DMS 273 treated with DMSO at 0.1 percent for 48 hours (cell line): ENCODE measurements around the gene HINT2.

Experiments
- DNase-seq: peaks from one replicate; lab custom pipeline; 2025; lab: John Stamatoyannopoulos, UW

HINT2 gene

DNA sequence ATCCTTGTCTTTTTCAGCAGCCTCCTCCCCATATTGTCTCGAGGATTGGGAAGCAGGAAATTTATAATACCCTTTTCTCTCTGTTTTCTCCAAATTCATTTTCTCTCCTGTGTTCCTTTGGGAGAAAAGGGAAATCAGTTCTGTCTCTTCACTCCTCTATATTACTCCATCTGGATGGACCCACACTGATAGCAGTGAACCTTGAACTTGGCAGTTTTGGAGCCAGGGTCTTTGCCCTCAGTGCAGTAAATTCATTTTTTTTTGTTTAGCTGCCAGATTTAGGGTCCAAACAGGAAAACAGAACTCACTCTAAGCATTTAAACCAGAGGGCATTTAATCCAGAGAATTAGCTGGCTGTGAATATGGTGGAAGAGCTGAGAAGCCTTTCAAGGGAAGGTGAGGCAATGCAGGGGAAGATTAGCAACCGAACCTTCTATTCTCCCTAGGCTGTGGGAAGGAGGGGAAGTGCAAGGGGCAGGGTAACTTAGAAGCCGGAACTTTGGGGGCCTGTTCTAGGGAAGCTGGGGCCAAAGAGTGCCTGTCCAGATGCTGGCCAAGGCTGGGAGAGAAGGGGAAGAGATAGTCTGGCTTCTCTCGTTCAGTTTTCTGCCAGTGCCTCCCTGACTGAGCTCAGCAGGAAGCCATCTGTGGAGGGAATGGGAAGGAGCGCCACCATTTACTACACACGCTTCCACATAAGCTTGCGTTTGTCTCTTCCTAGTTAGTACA, 39.8 kb downstream of the HINT2 start:
- peak; percentile 43 for DNase-seq

DNA sequence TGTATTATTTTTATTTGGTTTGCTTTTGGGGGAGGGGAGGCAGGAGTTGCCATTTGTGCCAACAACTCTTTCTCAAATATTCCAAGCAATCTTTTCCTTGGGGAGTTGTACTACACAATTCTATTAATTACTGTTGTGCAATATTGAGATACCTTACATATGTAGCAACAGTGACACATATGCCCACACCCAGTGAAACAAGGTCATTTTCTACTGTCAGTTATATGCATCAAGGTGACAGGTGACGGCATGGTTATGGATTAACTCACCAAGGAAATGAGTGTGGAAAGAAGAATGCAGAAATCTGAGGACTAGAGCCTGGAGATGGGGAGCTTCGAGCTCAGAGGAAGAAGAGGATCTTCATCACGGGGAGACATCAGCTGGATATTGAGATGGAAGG, 42.9 kb downstream of the HINT2 start:
- DNase-seq = no peak

DNA sequence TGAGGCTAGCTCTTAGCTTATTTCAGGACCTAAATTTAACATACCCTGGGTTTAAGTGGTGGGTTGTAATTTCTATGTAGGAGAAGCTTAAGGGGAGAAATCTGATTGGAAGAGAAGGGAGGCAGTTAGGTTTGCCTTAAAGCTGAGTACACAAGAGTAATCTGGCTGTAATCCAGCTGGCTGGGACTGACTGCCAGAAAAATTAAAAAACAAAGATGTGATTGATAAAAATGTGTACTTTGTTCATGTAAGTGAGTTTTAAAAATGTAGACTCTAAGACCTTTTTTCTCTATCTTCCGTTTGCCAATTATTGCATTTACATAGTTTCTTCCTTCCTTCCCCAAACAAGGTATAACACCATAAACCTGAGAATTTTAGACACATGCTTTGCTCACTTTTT, 43.3 kb downstream of the HINT2 start:
- DNase-seq = no peak

- no peak for DNase-seq
These were observed 43.8 kb downstream of the HINT2 start for GRCh38 chr9:35771075-35771433.

GRCh38 chr9:35769763-35770162, 45.1 kb downstream of the HINT2 start:
- no peak for DNase-seq

DNA sequence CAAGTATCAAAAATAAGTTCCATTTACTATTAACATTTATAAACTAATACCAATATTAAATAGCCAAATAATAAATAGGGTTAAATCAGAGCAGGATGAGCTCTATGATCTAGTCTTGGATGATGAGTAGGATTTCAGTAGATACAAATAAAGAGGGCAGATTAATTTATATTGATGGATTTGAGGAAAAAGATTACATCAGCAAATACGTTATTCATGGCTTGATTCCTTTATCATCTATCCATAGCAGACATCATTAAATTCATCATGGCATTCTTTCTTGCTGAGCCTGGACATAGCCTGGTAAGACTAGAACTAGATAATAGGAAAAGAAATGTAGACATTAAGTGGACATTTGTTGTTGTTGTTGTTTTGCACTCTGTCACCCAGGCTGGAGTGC, 47.4 kb downstream of the HINT2 start:
- no peak for DNase-seq

- no peak for DNase-seq
These were observed 47.8 kb downstream of the HINT2 start for GRCh38 chr9:35766997-35767396.

- DNase-seq = no peak
These were observed 51.0 kb downstream of the HINT2 start for GRCh38 chr9:35763803-35764202.

DNA sequence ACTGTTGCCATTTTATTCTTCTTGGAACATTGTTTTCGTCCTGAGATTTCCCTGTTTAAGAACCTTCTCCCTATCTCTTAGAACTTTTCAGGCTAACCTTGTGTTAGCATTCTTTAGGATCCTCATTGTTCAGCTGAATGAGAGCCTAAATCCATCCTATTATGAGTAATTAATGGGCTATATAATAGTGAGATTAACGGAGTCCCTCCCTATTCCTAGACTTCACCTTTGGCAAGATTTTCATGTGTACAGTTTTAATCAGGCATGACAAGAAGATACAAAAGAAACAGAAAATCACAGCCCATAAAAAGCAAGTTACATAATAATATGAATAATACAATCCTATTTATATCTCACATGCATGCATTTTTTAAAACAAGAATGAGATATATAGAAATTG, 51.7 kb downstream of the HINT2 start:
- DNase-seq = no peak
